HG02610 (cell line): Measurements from ENCODE around the gene CLNK.

ENCODE experiments used
- ATAC-seq: cut with Tn5 transposase; IDR thresholded peaks from one replicate; pipeline ENCODE4 v1.9.1; 2021; ENCODE audit warnings: mild to moderate bottlenecking, moderate library complexity; ENCODE audit not compliant: unreplicated experiment

CLNK gene

GRCh38 chr4:10664408-10664807, 20.2 kb downstream of the CLNK start:
- peak; percentile 69 for ATAC-seq

GRCh38 chr4:10662937-10663336, 21.6 kb downstream of the CLNK start:
- no peak for ATAC-seq

GRCh38 chr4:10661047-10661446, 23.5 kb downstream of the CLNK start:
- no peak for ATAC-seq

- ATAC-seq, result no peak
These were observed 25.3 kb downstream of the CLNK start for GRCh38 chr4:10659251-10659650.

GRCh38 chr4:10656988-10657387, 27.6 kb downstream of the CLNK start:
- no peak for ATAC-seq

- no peak for ATAC-seq
These were observed 28.1 kb downstream of the CLNK start for GRCh38 chr4:10656420-10656819.

- ATAC-seq, result peak; percentile 68
These were observed 28.6 kb downstream of the CLNK start for GRCh38 chr4:10655968-10656367.

GRCh38 chr4:10648479-10648878, 36.1 kb downstream of the CLNK start:
- ATAC-seq, result no peak

- ATAC-seq, result no peak
These were observed 36.7 kb downstream of the CLNK start for GRCh38 chr4:10647846-10648245.

- ATAC-seq, result no peak
These were observed 40.8 kb downstream of the CLNK start for GRCh38 chr4:10643600-10644425.

- peak; percentile 32 for ATAC-seq
These were observed 43.9 kb downstream of the CLNK start for GRCh38 chr4:10640561-10641201.

- ATAC-seq, result no peak
These were observed 44.9 kb downstream of the CLNK start for GRCh38 chr4:10639664-10640063.

- no peak for ATAC-seq
These were observed 45.5 kb downstream of the CLNK start for GRCh38 chr4:10639100-10639499.

GRCh38 chr4:10635091-10635490, 49.5 kb downstream of the CLNK start:
- ATAC-seq, result no peak

- peak; percentile 90 for ATAC-seq
These were observed 55.2 kb downstream of the CLNK start for GRCh38 chr4:10629394-10629793.

- ATAC-seq, result no peak
These were observed 59.4 kb downstream of the CLNK start for GRCh38 chr4:10625131-10625530.

- no peak for ATAC-seq
These were observed 60.7 kb downstream of the CLNK start for GRCh38 chr4:10623862-10624261.

GRCh38 chr4:10623241-10623640, 61.3 kb downstream of the CLNK start:
- no peak for ATAC-seq

GRCh38 chr4:10622728-10623127, 61.8 kb downstream of the CLNK start:
- peak; percentile 62 for ATAC-seq

- ATAC-seq, result no peak
These were observed 63.6 kb downstream of the CLNK start for GRCh38 chr4:10620935-10621488.

- ATAC-seq, result peak; percentile 49
These were observed 64.7 kb downstream of the CLNK start for GRCh38 chr4:10619855-10620254.

- ATAC-seq, result no peak
These were observed 65.3 kb downstream of the CLNK start for GRCh38 chr4:10619220-10619619.
